Activated CD4-positive, alpha-beta T cell treated with anti-CD3 and anti-CD28 coated beads, Interleukin-2, amount 10 ng/mL, durations not matched to agents 24 days and 14 days (primary cell): ENCODE results near the gene DMAC2. TPM values are rescaled to one million over a fixed set of nuclear protein-coding genes. Genes with fewer than 3 reads are reported as not detected.
"Not testable (repeated sequence)": the region's sequence is repeated elsewhere in the genome, so short reads cannot be mapped to it uniquely, and the experiment has no call there.

Experiments
- DNase-seq: peaks from one replicate; pipeline ENCODE4 v3.0.0; 2022
- H3K27ac Mint-ChIP-seq: one replicate; pipeline ENCODE4 v1.8.0; 2022; ENCODE audit warnings: mild to moderate bottlenecking, mixed read lengths
- H3K27me3 Mint-ChIP-seq: one replicate; pipeline ENCODE4 v1.8.0; 2022; ENCODE audit warnings: mixed read lengths
- H3K36me3 Mint-ChIP-seq: one replicate; pipeline ENCODE4 v1.8.0; 2022; ENCODE audit warnings: low read depth, mild to moderate bottlenecking, mixed read lengths
- H3K4me1 Mint-ChIP-seq: one replicate; pipeline ENCODE4 v1.8.0; 2021; ENCODE audit warnings: mixed read lengths
- H3K4me3 Mint-ChIP-seq: one replicate; pipeline ENCODE4 v1.8.0; 2022; ENCODE audit warnings: mild to moderate bottlenecking, moderate library complexity, mixed read lengths
- H3K9me3 Mint-ChIP-seq: one replicate; pipeline ENCODE4 v1.8.0; 2021; ENCODE audit warnings: mixed read lengths
- intact Hi-C: fragments of 100-400 bp; cut with micrococcal nuclease; formaldehyde crosslinking; loops from one replicate; pipeline ENCODE4 v1.15.1; 2023
- total RNA-seq: library from RNA; stranded (reverse); gene quantifications from 2 replicates; pipeline ENCODE4 v1.2.3, GENCODE V29; 2022

Gene DMAC2
- total RNA-seq, 1 donor from 2014 or later = 58.7 TPM

- H3K4me1 Mint-ChIP-seq = peaks cover 46% of the 10 kb centered on the region
- no peak for DNase-seq
- no peaks in the 10 kb centered on the region for H3K27me3 Mint-ChIP-seq
- no peaks in the 10 kb centered on the region for H3K9me3 Mint-ChIP-seq
- intact Hi-C loops = no loop called here
- H3K36me3 Mint-ChIP-seq = no peaks in the 10 kb centered on the region
- H3K27ac Mint-ChIP-seq = no peak overlapping the region
- no peak overlapping the region for H3K4me3 Mint-ChIP-seq
Measured at GRCh38 chr19:41452584-41453275, 13.0 kb upstream of the DMAC2 start.

GRCh38 chr19:41449865-41450178 lies 10.1 kb upstream of the DMAC2 start:
- Mint-ChIP-seq H3K36me3 (no peaks in the 10 kb centered on the region), H3K9me3 (no peaks in the 10 kb centered on the region), H3K4me1 (peaks cover 25% of the 10 kb centered on the region), H3K4me3 (peak overlapping the region; percentile 85), H3K27me3 (peaks cover 2% of the 10 kb centered on the region), H3K27ac (no peak overlapping the region)
- no peak for DNase-seq
- intact Hi-C loops = loop anchor here (1.0 to 2.0 kb wide), 4 partner anchors 85 to 145 kb away; no protein-coding TSS in a partner anchor

DNA sequence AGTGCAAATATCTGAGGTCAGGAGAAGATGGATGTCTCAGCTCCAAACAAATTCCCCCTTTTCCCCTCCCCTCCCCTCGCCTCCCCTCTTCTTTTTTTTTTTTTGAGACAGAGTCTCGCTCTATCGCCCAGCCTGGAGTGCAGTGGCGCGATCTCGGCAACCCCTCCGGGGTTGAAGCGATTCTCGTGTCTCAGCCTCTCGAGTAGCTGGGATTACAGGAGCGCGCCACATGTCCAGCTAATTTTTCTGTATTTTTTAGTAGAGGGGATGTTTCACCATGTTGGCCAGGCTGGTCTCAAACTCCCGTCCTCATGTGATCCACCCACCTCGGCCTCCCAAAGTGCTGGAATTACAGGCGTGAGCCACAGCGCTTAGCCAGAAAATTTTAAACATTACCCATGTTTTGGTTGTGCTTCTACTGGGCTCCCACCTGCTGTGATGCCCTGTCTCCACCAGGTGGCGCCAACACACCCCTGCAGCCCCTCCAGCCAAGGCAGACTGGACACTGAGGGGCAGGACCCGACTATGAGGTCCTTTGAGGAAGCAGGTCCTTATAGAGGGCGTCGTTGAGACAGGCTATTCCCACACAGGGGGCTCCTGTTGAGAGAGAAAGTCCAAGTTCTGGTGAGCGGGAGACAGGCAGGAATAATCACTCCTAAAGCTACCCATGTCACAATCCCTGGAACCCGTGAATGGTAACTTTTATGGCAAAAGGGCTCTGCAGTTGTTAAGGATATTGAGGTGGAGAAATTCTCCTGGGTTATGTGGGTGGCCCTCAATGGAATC lies 9.6 kb upstream of the DMAC2 start:
- Mint-ChIP-seq H3K4me3 (peak overlapping the region; percentile 85), H3K4me1 (peaks cover 23% of the 10 kb centered on the region), H3K9me3 (no peaks in the 10 kb centered on the region), H3K27me3 (peaks cover 2% of the 10 kb centered on the region), H3K27ac (peak overlapping the region; percentile 60), H3K36me3 (no peaks in the 10 kb centered on the region)
- DNase-seq = peak; percentile 92
- intact Hi-C loops = loop anchor here (1.0 to 2.0 kb wide), 4 partner anchors 86 to 146 kb away; no protein-coding TSS in a partner anchor

GRCh38 chr19:41447732-41448332 lies 8.1 kb upstream of the DMAC2 start:
- Mint-ChIP-seq H3K27ac (no peak overlapping the region), H3K4me3 (no peak overlapping the region), H3K9me3 (no peaks in the 10 kb centered on the region), H3K36me3 (no peaks in the 10 kb centered on the region), H3K27me3 (peaks cover 2% of the 10 kb centered on the region), H3K4me1 (peaks cover 18% of the 10 kb centered on the region)
- intact Hi-C loops = loop anchor here (2.0 kb wide), 1 partner anchor 115 kb away; no protein-coding TSS in a partner anchor
- peak; percentile 59 for DNase-seq

GRCh38 chr19:41445575-41445974 lies 5.9 kb upstream of the DMAC2 start:
- Mint-ChIP-seq H3K36me3 (no peaks in the 10 kb centered on the region), H3K4me1 (peaks cover 17% of the 10 kb centered on the region), H3K4me3 (no peak overlapping the region), H3K9me3 (no peaks in the 10 kb centered on the region), H3K27ac (no peak overlapping the region), H3K27me3 (peaks cover 2% of the 10 kb centered on the region)
- DNase-seq = peak; percentile 54
- intact Hi-C loops = no loop called here

DNA sequence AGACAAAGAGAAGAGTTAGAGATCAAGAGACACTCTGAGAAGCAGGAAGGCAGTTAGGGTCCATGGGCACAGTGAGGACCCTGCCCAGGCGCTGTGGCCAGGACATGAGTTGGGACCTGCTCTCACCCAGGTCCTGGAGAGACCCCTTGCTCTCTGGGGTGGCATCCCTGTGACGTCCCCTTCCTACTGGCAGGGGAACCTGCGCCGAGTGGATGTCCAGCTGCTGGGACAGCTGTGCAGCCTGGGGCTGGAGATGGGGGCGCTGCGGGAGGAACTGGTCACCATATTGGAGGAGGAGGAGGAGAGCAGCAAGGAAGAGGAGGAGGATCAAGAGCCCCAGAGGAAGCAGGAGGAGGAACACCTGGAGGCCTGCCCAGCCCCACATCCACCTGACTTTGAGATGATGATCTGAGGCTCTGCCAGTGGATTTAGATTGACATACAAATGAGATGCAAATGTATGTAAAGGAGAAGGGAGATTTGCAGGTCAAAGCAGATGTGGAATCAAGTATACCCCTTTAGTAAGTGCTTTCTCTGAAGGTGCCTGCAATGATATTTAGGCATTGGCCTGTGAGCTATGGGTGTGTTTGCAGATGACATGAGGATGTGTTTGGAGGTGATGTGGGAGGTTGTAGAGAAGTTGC lies 4.2 kb upstream of the DMAC2 start:
- H3K9me3 Mint-ChIP-seq = no peaks in the 10 kb centered on the region
- peaks cover 2% of the 10 kb centered on the region for H3K27me3 Mint-ChIP-seq
- H3K4me3 Mint-ChIP-seq = no peak overlapping the region
- H3K4me1 Mint-ChIP-seq = peaks cover 14% of the 10 kb centered on the region
- no peaks in the 10 kb centered on the region for H3K36me3 Mint-ChIP-seq
- intact Hi-C loops = no loop called here
- H3K27ac Mint-ChIP-seq = no peak overlapping the region
- peak; percentile 52 for DNase-seq

DNA sequence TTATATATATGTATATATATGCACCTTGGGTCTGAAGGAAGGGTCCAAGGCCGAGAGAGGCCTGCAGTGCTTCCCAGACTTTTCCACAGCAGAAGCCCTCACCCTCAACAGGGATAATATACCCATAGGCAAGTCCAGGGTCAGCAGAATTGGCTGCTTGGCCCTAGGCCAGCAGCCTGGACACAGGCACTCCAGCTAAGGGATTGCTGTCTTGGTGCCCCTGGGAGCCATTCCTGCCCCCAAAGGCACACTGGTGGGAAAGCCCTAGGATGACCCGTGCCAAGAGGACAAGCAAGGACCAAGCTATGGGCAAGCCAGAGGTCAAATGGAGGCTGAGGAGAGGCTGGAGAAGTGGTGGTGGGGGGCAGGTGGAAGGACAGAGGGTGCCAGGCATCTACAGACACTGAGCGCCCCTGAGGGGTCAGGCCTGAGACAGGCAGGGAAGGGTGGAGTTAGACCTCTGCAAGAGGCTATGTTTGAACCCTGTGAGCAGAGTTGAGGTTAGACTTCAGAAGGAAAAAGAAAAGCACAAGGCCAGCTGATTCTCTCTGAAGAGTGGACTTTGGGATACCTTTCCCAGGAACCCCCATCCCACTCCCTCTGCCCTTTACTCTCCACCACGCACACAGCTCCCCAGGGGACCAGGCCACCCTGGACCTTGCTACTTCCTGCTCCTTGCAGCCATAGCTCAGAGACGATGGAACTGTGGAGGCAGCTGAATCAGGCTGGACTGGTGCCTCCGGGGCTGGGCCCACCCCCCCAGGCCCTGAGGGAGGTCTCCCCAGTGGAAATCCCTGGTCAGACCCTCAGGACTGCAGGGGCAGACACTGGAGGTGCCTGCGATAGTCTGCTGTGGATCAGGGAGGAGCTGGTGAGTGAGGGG lies 3.0 kb upstream of the DMAC2 start, which contains the start of gene ERICH4:
TSS of gene ERICH4 (plus strand) at position 684 of the 883 bp plus-strand sequence. CDS start at position 698, 14 bp downstream.
- DNase-seq = peak; percentile 55
- Mint-ChIP-seq H3K27me3 (peaks cover 2% of the 10 kb centered on the region), H3K9me3 (no peaks in the 10 kb centered on the region), H3K27ac (no peak within 1 kb of the TSS), H3K36me3 (peaks cover 2% of the 10 kb centered on the region), H3K4me1 (peaks cover 16% of the 10 kb centered on the region), H3K4me3 (no peak within 1 kb of the TSS)
- intact Hi-C loops = no loop called here

DNA sequence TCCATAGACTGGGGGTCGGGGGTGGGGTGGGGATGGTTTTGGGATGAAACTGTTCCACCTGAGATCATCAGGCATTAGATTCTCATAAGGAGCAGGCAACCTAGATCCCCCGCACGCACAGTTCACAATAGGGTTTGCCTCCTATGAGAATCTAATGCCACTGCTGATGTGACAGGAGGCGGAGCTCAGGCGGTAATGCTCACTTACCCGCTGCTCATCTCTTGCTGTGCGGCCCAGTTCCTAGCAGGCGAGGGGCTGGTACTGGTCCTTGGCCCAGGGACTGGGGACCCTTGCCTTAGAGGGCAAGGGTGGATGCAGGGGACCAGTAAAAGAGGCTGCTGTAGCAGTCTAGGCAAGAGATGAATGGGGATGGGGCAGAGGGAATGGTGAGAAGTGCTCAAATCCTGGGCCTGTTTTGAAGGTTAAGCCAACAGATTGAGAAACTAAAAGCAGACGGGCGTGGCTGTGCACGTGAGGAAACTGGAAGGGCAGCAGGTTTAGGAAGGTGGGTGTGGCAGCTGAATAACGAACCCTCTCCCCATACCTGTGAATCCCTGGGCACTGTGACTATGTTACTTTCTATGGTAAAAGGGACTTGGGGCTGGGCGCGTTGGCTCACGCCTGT lies 1.7 kb upstream of the DMAC2 start:
- intact Hi-C loops = no loop called here
- no peaks in the 10 kb centered on the region for H3K9me3 Mint-ChIP-seq
- H3K36me3 Mint-ChIP-seq = peaks cover 7% of the 10 kb centered on the region
- no peaks in the 10 kb centered on the region for H3K27me3 Mint-ChIP-seq
- H3K27ac Mint-ChIP-seq = no peak overlapping the region
- peaks cover 16% of the 10 kb centered on the region for H3K4me1 Mint-ChIP-seq
- DNase-seq = no peak
- H3K4me3 Mint-ChIP-seq = no peak overlapping the region

GRCh38 chr19:41437944-41438574 lies 1.7 kb downstream of the DMAC2 start:
- H3K27ac Mint-ChIP-seq = no peak overlapping the region
- no peaks in the 10 kb centered on the region for H3K9me3 Mint-ChIP-seq
- H3K27me3 Mint-ChIP-seq = no peaks in the 10 kb centered on the region
- H3K4me3 Mint-ChIP-seq = peak overlapping the region; percentile 3
- peaks cover 11% of the 10 kb centered on the region for H3K36me3 Mint-ChIP-seq
- intact Hi-C loops = no loop called here
- H3K4me1 Mint-ChIP-seq = peaks cover 15% of the 10 kb centered on the region
- DNase-seq = no peak

DNA sequence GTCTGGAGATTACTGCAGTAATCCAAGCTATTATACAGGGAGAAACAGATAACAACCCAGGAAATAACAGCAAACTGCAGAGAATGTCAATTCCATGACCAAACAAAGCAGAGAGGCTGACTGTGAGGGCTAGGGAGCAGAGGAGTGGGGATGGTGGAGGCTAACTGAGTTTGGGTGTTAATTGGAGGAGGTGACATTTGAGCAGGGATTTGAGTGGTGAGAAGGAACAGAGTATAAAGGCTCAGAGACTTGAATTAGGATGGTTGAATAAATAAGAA lies 3.1 kb downstream of the DMAC2 start:
- peak overlapping the region; percentile 21 for H3K4me3 Mint-ChIP-seq
- H3K4me1 Mint-ChIP-seq = peaks cover 15% of the 10 kb centered on the region

DNA sequence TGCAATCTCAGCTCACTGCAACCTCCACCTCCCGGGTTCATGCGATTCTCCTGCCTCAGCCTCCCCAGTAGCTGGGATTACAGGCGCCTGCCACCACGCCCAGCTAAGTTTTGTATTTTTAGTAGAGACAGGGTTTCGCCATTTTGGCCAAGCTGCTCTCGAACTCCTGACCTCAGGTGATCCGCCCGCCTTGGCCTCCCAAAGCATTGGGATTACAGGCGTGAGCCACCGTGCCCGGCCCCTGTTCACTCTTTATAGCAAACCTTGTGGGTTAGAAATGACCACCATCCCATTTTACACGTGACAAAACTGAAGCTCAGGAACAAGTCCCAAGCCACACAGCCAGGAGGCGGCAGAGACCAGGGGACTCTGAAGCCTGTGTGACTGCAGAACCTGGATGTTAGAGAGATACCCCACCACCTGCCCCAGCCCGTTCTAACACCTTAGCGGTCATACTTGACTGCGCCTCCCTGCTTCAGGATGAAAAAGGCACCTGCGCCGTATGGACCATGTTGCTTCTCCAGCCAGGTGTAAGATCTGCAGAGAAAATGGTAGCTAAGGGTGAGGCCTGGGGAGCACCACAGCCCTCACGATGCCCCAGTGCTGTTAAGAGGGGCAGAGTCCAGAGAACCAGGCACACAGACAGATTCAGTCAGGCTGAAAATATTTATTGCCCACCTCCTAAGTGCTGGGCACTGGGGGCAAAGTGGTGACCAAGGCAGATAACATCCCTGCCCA lies 3.6 kb downstream of the DMAC2 start:
- Mint-ChIP-seq H3K9me3 (no peaks in the 10 kb centered on the region), H3K27ac (no peak overlapping the region), H3K4me1 (peaks cover 15% of the 10 kb centered on the region), H3K27me3 (no peaks in the 10 kb centered on the region), H3K36me3 (peaks cover 24% of the 10 kb centered on the region), H3K4me3 (peak overlapping the region; percentile 21)
- intact Hi-C loops = no loop called here
- no peak for DNase-seq

More for the DNA sequence above, 3.1 kb downstream of the DMAC2 start:
- peaks cover 21% of the 10 kb centered on the region for H3K36me3 Mint-ChIP-seq
- intact Hi-C loops = no loop called here
- H3K27me3 Mint-ChIP-seq = no peaks in the 10 kb centered on the region
- H3K9me3 Mint-ChIP-seq = no peaks in the 10 kb centered on the region
- no peak for DNase-seq
- H3K27ac Mint-ChIP-seq = no peak overlapping the region

DNA sequence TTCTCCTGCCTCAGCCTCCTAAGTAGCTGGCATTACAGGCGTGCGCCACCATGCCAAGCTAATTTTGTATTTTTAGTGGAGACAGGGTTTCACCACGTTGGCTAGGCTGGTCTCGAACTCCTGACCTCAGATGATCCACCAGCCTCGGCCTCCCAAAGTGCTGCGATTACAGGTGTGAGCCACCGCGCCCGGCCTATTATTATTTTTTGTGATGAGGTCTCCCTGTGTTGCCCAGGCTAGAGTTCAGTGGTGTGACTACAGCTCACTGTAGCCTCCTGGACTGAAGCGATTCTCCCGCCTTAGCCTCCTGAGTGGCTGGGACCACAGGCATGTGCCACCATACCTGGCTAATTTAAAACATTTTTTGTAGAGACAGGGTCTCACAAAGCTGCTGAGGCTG lies 4.3 kb downstream of the DMAC2 start:
- H3K4me1 Mint-ChIP-seq = peaks cover 10% of the 10 kb centered on the region
- H3K36me3 Mint-ChIP-seq = peaks cover 26% of the 10 kb centered on the region
- DNase-seq, H3K27me3 Mint-ChIP-seq, intact Hi-C loops, H3K27ac Mint-ChIP-seq, H3K4me3 Mint-ChIP-seq, H3K9me3 Mint-ChIP-seq: not testable (repeated sequence)
